ENCODE data around the gene CPA5. TPM values are rescaled to one million over a fixed set of nuclear protein-coding genes. Genes with fewer than 3 reads are reported as not detected.

The CPA5 gene
- polyA plus RNA-seq, 3 donors = not detected

DNA sequence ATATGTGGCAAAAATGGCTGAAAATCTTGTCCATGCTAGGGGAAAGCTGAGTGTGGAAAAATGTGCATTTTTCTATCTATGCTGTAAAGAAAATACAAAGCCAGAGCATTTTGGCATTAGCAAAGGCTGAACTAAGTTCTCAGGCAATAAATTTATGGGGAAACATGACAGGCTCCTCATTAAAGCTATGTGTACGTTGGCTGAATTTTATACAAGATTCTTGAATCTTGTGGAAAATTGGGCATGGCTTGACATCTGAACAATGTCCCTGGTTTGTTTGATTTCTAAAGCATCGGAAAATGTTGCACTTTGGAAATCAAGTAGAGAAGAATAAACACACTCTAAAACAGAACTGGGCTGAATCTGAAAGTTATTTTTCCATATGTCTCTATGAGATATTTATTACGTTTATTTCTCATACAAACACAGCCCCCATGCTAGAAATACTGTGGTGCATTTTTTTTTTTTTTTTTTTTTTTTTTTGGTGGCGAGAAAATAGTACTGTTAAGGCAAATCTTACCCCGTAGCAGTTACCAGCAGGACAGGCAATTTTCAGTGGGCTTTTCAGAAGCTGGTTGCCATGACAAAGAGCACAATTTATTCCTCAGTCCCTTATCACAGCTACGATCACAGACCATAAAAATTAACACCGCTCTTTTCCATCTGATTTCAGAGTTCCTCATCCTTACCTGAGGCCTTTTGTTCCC is 52.6 kb downstream of the CPA5 start:
- TF ChIP-seq, protein P1, sequence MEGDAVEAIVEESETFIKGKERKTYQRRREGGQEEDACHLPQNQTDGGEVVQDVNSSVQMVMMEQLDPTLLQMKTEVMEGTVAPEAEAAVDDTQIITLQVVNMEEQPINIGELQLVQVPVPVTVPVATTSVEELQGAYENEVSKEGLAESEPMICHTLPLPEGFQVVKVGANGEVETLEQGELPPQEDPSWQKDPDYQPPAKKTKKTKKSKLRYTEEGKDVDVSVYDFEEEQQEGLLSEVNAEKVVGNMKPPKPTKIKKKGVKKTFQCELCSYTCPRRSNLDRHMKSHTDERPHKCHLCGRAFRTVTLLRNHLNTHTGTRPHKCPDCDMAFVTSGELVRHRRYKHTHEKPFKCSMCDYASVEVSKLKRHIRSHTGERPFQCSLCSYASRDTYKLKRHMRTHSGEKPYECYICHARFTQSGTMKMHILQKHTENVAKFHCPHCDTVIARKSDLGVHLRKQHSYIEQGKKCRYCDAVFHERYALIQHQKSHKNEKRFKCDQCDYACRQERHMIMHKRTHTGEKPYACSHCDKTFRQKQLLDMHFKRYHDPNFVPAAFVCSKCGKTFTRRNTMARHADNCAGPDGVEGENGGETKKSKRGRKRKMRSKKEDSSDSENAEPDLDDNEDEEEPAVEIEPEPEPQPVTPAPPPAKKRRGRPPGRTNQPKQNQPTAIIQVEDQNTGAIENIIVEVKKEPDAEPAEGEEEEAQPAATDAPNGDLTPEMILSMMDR (IDR thresholded peaks at IDR 0.05) = no peak
- H3K9me3 Mint-ChIP-seq = no peaks in the 10 kb centered on the region

DNA sequence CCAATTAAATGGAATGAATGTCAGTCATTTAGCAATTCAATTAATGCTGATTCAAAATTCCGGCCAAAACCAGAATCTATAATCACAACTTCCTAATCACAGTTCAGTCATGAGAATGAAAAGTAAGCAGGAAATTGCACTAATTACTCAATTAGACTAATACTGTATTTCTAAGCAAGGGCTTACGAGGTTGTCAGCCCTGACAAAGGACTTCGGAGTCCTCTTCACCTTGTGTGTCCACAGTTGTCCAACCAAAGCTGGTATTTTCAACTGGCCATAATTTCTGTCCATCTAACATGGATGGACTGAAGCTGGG is 53.1 kb downstream of the CPA5 start:
- Histone ChIP-seq H3K27me3 (ENCODE audit: control insufficient read depth in 2 of 2, insufficient read depth in 2 of 2, low read length in 2 of 2) (no peaks in the 10 kb centered on the region), H3K9me3 (replicated peaks in 1 of 2; ENCODE audit: control insufficient read depth in 1 of 2, insufficient read depth in 1 of 2, low read length in 2 of 2) (no peaks in the 10 kb centered on the region), H3K4me2 (replicated peaks; ENCODE audit: extremely low read depth, low read length, poor library complexity, severe bottlenecking) (no peak overlapping the region), H3K27ac (ENCODE audit: low read depth in 1 of 2, low read length in 2 of 2) (no peak overlapping the region), H3K4me1 (ENCODE audit: control insufficient read depth in 1 of 2, insufficient read depth in 2 of 2, low read length in 2 of 2) (peaks cover 22 to 24% of the 10 kb centered on the region in 2 donors), H3K36me3 (replicated peaks in 1 of 2; ENCODE audit: control insufficient read depth in 1 of 2, insufficient read depth in 2 of 2, low read length in 2 of 2) (peaks cover 3 to 11% of the 10 kb centered on the region in 2 donors), H3K79me2 (ENCODE audit: insufficient read depth, low read length) (no peaks in the 10 kb centered on the region), H3K9ac (ENCODE audit: insufficient read depth, low read length, poor library complexity, severe bottlenecking) (no peak overlapping the region), H2AFZ (ENCODE audit: insufficient read depth, low read depth, low read length, poor library complexity, severe bottlenecking) (no peak overlapping the region), H3K4me3 (replicated peaks in 1 of 3; ENCODE audit: low read depth in 2 of 3, low read length in 3 of 3) (no peak overlapping the region), H4K20me1 (ENCODE audit: insufficient read depth, low read length) (no peaks in the 10 kb centered on the region)
- Mint-ChIP-seq H3K36me3 (peaks cover 17 to 18% of the 10 kb centered on the region in 2 donors), H3K4me3 (no peak overlapping the region), H3K4me1 (peaks cover 33% of the 10 kb centered on the region), H3K27ac (no peak overlapping the region), H3K9me3 (no peaks in the 10 kb centered on the region), H3K27me3 (ENCODE audit: low read depth in 3 of 3) (peaks cover 0 to 2% (median 0%) of the 10 kb centered on the region in 3 donors)
- intact Hi-C loops (cut with micrococcal nuclease) = no loop called here
- 60% methylated on average over 2 of the region's 3 CpGs for WGBS (ENCODE audit: insufficient coverage)
- no peak for DNase-seq
- TF ChIP-seq, protein P1 (IDR thresholded peaks at IDR 0.05) = no peak

More for the DNA sequence above, 52.6 kb downstream of the CPA5 start:
- H3K4me3 Mint-ChIP-seq = no peak overlapping the region
- H3K27ac Mint-ChIP-seq = no peak overlapping the region
- WGBS (ENCODE audit: insufficient coverage) = 98% methylated on average over 4 of the region's 7 CpGs
- H3K27me3 Mint-ChIP-seq (ENCODE audit: low read depth in 3 of 3) = peaks cover 0 to 2% (median 0%) of the 10 kb centered on the region in 3 donors
- H3K27ac ChIP-seq (ENCODE audit: low read depth in 1 of 2, low read length in 2 of 2) = no peak overlapping the region
- intact Hi-C loops (cut with micrococcal nuclease) = no loop called here
- no peaks in the 10 kb centered on the region for H4K20me1 ChIP-seq (ENCODE audit: insufficient read depth, low read length)
- no peak for DNase-seq
- H3K4me1 ChIP-seq (ENCODE audit: control insufficient read depth in 1 of 2, insufficient read depth in 2 of 2, low read length in 2 of 2) = peaks cover 22 to 24% of the 10 kb centered on the region in 2 donors
- H3K4me1 Mint-ChIP-seq = peaks cover 33% of the 10 kb centered on the region
- H3K36me3 Mint-ChIP-seq = peaks cover 14 to 15% of the 10 kb centered on the region in 2 donors
- H3K79me2 ChIP-seq (ENCODE audit: insufficient read depth, low read length) = no peaks in the 10 kb centered on the region
- H2AFZ ChIP-seq (ENCODE audit: insufficient read depth, low read depth, low read length, poor library complexity, severe bottlenecking) = no peak overlapping the region
- no peak overlapping the region for H3K4me2 ChIP-seq (replicated peaks; ENCODE audit: extremely low read depth, low read length, poor library complexity, severe bottlenecking)
- no peak overlapping the region for H3K4me3 ChIP-seq (replicated peaks in 1 of 3; ENCODE audit: low read depth in 2 of 3, low read length in 3 of 3)
- no peak overlapping the region for H3K9ac ChIP-seq (ENCODE audit: insufficient read depth, low read length, poor library complexity, severe bottlenecking)
- peaks cover 3 to 6% of the 10 kb centered on the region in 2 donors for H3K36me3 ChIP-seq (replicated peaks in 1 of 2; ENCODE audit: control insufficient read depth in 1 of 2, insufficient read depth in 2 of 2, low read length in 2 of 2)
- no peaks in the 10 kb centered on the region for H3K9me3 ChIP-seq (replicated peaks in 1 of 2; ENCODE audit: control insufficient read depth in 1 of 2, insufficient read depth in 1 of 2, low read length in 2 of 2)
- no peaks in the 10 kb centered on the region for H3K27me3 ChIP-seq (ENCODE audit: control insufficient read depth in 2 of 2, insufficient read depth in 2 of 2, low read length in 2 of 2)
